HG02678 (cell line): Measurements from ENCODE around the gene SLCO4A1.

Source experiments
- ATAC-seq: cut with Tn5 transposase; IDR thresholded peaks from one replicate; pipeline ENCODE4 v1.9.1; 2021; ENCODE audit warnings: mild to moderate bottlenecking, moderate library complexity; ENCODE audit not compliant: unreplicated experiment

SLCO4A1 gene

GRCh38 chr20:62642051-62642665, at the start of gene SLCO4A1:
SLCO4A1 (plus strand) TSS chr20:62642503; CDS start chr20:62656455, 13,952 bp downstream.
- ATAC-seq = peak; percentile 74

GRCh38 chr20:62592506-62593177, 49.7 kb upstream of the SLCO4A1 start:
- no peak for ATAC-seq

GRCh38 chr20:62593616-62594015, 48.7 kb upstream of the SLCO4A1 start:
- ATAC-seq = no peak

- ATAC-seq = no peak
These were observed 47.2 kb upstream of the SLCO4A1 start for GRCh38 chr20:62595069-62595468.

GRCh38 chr20:62595491-62595890, 46.8 kb upstream of the SLCO4A1 start:
- ATAC-seq = no peak

- no peak for ATAC-seq
These were observed 45.8 kb upstream of the SLCO4A1 start for GRCh38 chr20:62596486-62596885.

GRCh38 chr20:62596921-62597320, 45.4 kb upstream of the SLCO4A1 start:
- ATAC-seq = no peak

GRCh38 chr20:62597416-62598115, 44.7 kb upstream of the SLCO4A1 start:
- no peak for ATAC-seq

- ATAC-seq = no peak
These were observed 43.5 kb upstream of the SLCO4A1 start for GRCh38 chr20:62598761-62599194.

GRCh38 chr20:62599216-62600110, 42.8 kb upstream of the SLCO4A1 start:
- no peak for ATAC-seq

- no peak for ATAC-seq
These were observed 41.1 kb upstream of the SLCO4A1 start for GRCh38 chr20:62601172-62601571.

GRCh38 chr20:62601714-62602113, 40.6 kb upstream of the SLCO4A1 start:
- no peak for ATAC-seq

GRCh38 chr20:62602550-62602949, 39.8 kb upstream of the SLCO4A1 start:
- no peak for ATAC-seq

- no peak for ATAC-seq
These were observed 39.0 kb upstream of the SLCO4A1 start for GRCh38 chr20:62603021-62603906.

- ATAC-seq = no peak
These were observed 38.2 kb upstream of the SLCO4A1 start for GRCh38 chr20:62603907-62604785.

- ATAC-seq = no peak
These were observed 37.5 kb upstream of the SLCO4A1 start for GRCh38 chr20:62604796-62605195.

GRCh38 chr20:62605236-62605943, 36.9 kb upstream of the SLCO4A1 start:
- no peak for ATAC-seq

- no peak for ATAC-seq
These were observed 36.3 kb upstream of the SLCO4A1 start for GRCh38 chr20:62606016-62606415.
